Stimulated activated naive CD8-positive, alpha-beta T cell treated with anti-CD3 and anti-CD28 coated beads, Interleukin-15, Interleukin-2, amounts not matched to agents 100 ng/mL and 50 ng/mL, for 24 hours (primary cell): ENCODE results near the gene CEP63.

Source experiments
- H3K27ac Mint-ChIP-seq: one replicate; pipeline ENCODE4 v1.8.0; 2021; ENCODE audit warnings: mild to moderate bottlenecking, mixed read lengths
- H3K27me3 Mint-ChIP-seq: one replicate; pipeline ENCODE4 v1.8.0; 2021; ENCODE audit warnings: mixed read lengths
- H3K36me3 Mint-ChIP-seq: one replicate; pipeline ENCODE4 v1.8.0; 2021; ENCODE audit warnings: low read depth, mixed read lengths
- H3K4me1 Mint-ChIP-seq: one replicate; pipeline ENCODE4 v1.8.0; 2021; ENCODE audit warnings: low read depth, mixed read lengths
- H3K4me3 Mint-ChIP-seq: one replicate; pipeline ENCODE4 v1.8.0; 2021; ENCODE audit warnings: mild to moderate bottlenecking, mixed read lengths
- H3K9me3 Mint-ChIP-seq: one replicate; pipeline ENCODE4 v1.8.0; 2021; ENCODE audit warnings: mixed read lengths

The CEP63 gene

GRCh38 chr3:134460965-134461364 is 24.9 kb upstream of the CEP63 start:
- no peaks in the 10 kb centered on the region for H3K9me3 Mint-ChIP-seq
- no peaks in the 10 kb centered on the region for H3K36me3 Mint-ChIP-seq
- peaks cover 25% of the 10 kb centered on the region for H3K27me3 Mint-ChIP-seq
- H3K4me1 Mint-ChIP-seq: no peaks in the 10 kb centered on the region
- H3K4me3 Mint-ChIP-seq: no peak overlapping the region
- no peak overlapping the region for H3K27ac Mint-ChIP-seq

GRCh38 chr3:134462331-134462941 is 23.4 kb upstream of the CEP63 start:
- Mint-ChIP-seq H3K9me3 (no peaks in the 10 kb centered on the region), H3K4me3 (no peak overlapping the region), H3K27me3 (peaks cover 22% of the 10 kb centered on the region), H3K36me3 (no peaks in the 10 kb centered on the region), H3K27ac (no peak overlapping the region), H3K4me1 (no peaks in the 10 kb centered on the region)

- Mint-ChIP-seq H3K4me1 (no peaks in the 10 kb centered on the region), H3K27ac (no peak overlapping the region)
These were observed 22.2 kb upstream of the CEP63 start for GRCh38 chr3:134463676-134464063.

GRCh38 chr3:134464064-134464688 is 21.7 kb upstream of the CEP63 start:
- peaks cover 12% of the 10 kb centered on the region for H3K27me3 Mint-ChIP-seq
- H3K9me3 Mint-ChIP-seq: no peaks in the 10 kb centered on the region
- no peaks in the 10 kb centered on the region for H3K36me3 Mint-ChIP-seq
- H3K4me3 Mint-ChIP-seq: no peak overlapping the region
- H3K27ac Mint-ChIP-seq: no peak overlapping the region
- H3K4me1 Mint-ChIP-seq: no peaks in the 10 kb centered on the region

More at GRCh38 chr3:134463676-134464063, 22.2 kb upstream of the CEP63 start:
- Mint-ChIP-seq H3K4me3 (no peak overlapping the region), H3K9me3 (no peaks in the 10 kb centered on the region), H3K27me3 (peaks cover 13% of the 10 kb centered on the region), H3K36me3 (no peaks in the 10 kb centered on the region)

- Mint-ChIP-seq H3K36me3 (no peaks in the 10 kb centered on the region), H3K4me1 (no peaks in the 10 kb centered on the region), H3K4me3 (no peak overlapping the region), H3K27me3 (peaks cover 6% of the 10 kb centered on the region), H3K27ac (no peak overlapping the region), H3K9me3 (no peaks in the 10 kb centered on the region)
These were observed 21.0 kb upstream of the CEP63 start for GRCh38 chr3:134464689-134465365.

GRCh38 chr3:134466331-134466730 is 19.5 kb upstream of the CEP63 start:
- H3K4me1 Mint-ChIP-seq: no peaks in the 10 kb centered on the region
- no peak overlapping the region for H3K27ac Mint-ChIP-seq
- no peaks in the 10 kb centered on the region for H3K9me3 Mint-ChIP-seq
- peaks cover 6% of the 10 kb centered on the region for H3K27me3 Mint-ChIP-seq
- no peak overlapping the region for H3K4me3 Mint-ChIP-seq
- H3K36me3 Mint-ChIP-seq: no peaks in the 10 kb centered on the region

GRCh38 chr3:134468519-134468918 is 17.3 kb upstream of the CEP63 start:
- H3K36me3 Mint-ChIP-seq: no peaks in the 10 kb centered on the region
- no peak overlapping the region for H3K4me3 Mint-ChIP-seq
- no peak overlapping the region for H3K27ac Mint-ChIP-seq
- H3K27me3 Mint-ChIP-seq: no peaks in the 10 kb centered on the region
- no peaks in the 10 kb centered on the region for H3K9me3 Mint-ChIP-seq
- H3K4me1 Mint-ChIP-seq: no peaks in the 10 kb centered on the region

GRCh38 chr3:134471521-134472193 is 14.2 kb upstream of the CEP63 start:
- Mint-ChIP-seq H3K27me3 (no peaks in the 10 kb centered on the region), H3K27ac (no peak overlapping the region), H3K36me3 (peaks cover 3% of the 10 kb centered on the region), H3K9me3 (no peaks in the 10 kb centered on the region), H3K4me3 (no peak overlapping the region), H3K4me1 (no peaks in the 10 kb centered on the region)

- H3K4me3 Mint-ChIP-seq: no peak overlapping the region
- H3K36me3 Mint-ChIP-seq: peaks cover 13% of the 10 kb centered on the region
- no peaks in the 10 kb centered on the region for H3K4me1 Mint-ChIP-seq
- H3K9me3 Mint-ChIP-seq: no peaks in the 10 kb centered on the region
- no peak overlapping the region for H3K27ac Mint-ChIP-seq
- H3K27me3 Mint-ChIP-seq: no peaks in the 10 kb centered on the region
These were observed 13.0 kb upstream of the CEP63 start for GRCh38 chr3:134472831-134473230.

GRCh38 chr3:134473868-134474546 is 11.8 kb upstream of the CEP63 start:
- H3K4me1 Mint-ChIP-seq: no peaks in the 10 kb centered on the region
- H3K36me3 Mint-ChIP-seq: peaks cover 24% of the 10 kb centered on the region
- no peaks in the 10 kb centered on the region for H3K9me3 Mint-ChIP-seq
- H3K27ac Mint-ChIP-seq: no peak overlapping the region
- H3K27me3 Mint-ChIP-seq: no peaks in the 10 kb centered on the region
- no peak overlapping the region for H3K4me3 Mint-ChIP-seq

GRCh38 chr3:134474956-134475355 is 10.9 kb upstream of the CEP63 start:
- H3K36me3 Mint-ChIP-seq: peaks cover 24% of the 10 kb centered on the region

GRCh38 chr3:134476306-134476705 is 9.6 kb upstream of the CEP63 start:
- Mint-ChIP-seq H3K4me1 (no peaks in the 10 kb centered on the region), H3K27me3 (no peaks in the 10 kb centered on the region), H3K4me3 (no peak overlapping the region), H3K27ac (no peak overlapping the region), H3K9me3 (no peaks in the 10 kb centered on the region), H3K36me3 (peaks cover 34% of the 10 kb centered on the region)

More at GRCh38 chr3:134474956-134475355, 10.9 kb upstream of the CEP63 start:
- H3K4me3 Mint-ChIP-seq: no peak overlapping the region
- H3K4me1 Mint-ChIP-seq: no peaks in the 10 kb centered on the region
- no peaks in the 10 kb centered on the region for H3K9me3 Mint-ChIP-seq
- H3K27ac Mint-ChIP-seq: no peak overlapping the region
- H3K27me3 Mint-ChIP-seq: no peaks in the 10 kb centered on the region

- Mint-ChIP-seq H3K4me3 (no peak overlapping the region), H3K4me1 (peaks cover 3% of the 10 kb centered on the region), H3K27me3 (no peaks in the 10 kb centered on the region), H3K9me3 (no peaks in the 10 kb centered on the region), H3K27ac (no peak overlapping the region), H3K36me3 (peaks cover 40% of the 10 kb centered on the region)
These were observed 8.9 kb upstream of the CEP63 start for GRCh38 chr3:134477002-134477401.

GRCh38 chr3:134477938-134478337 is 7.9 kb upstream of the CEP63 start:
- no peaks in the 10 kb centered on the region for H3K9me3 Mint-ChIP-seq
- peaks cover 9% of the 10 kb centered on the region for H3K4me1 Mint-ChIP-seq
- peaks cover 48% of the 10 kb centered on the region for H3K36me3 Mint-ChIP-seq
- no peak overlapping the region for H3K27ac Mint-ChIP-seq
- no peaks in the 10 kb centered on the region for H3K27me3 Mint-ChIP-seq
- no peak overlapping the region for H3K4me3 Mint-ChIP-seq

GRCh38 chr3:134480546-134480945 is 5.3 kb upstream of the CEP63 start:
- Mint-ChIP-seq H3K27me3 (no peaks in the 10 kb centered on the region), H3K9me3 (no peaks in the 10 kb centered on the region)

More at GRCh38 chr3:134480546-134480945, 5.3 kb upstream of the CEP63 start:
- Mint-ChIP-seq H3K36me3 (peaks cover 65% of the 10 kb centered on the region), H3K4me3 (no peak overlapping the region), H3K4me1 (peaks cover 32% of the 10 kb centered on the region), H3K27ac (no peak overlapping the region)
